ENCODE results near the gene BCL11B.
"Not testable (repeated sequence)": the region's sequence is repeated elsewhere in the genome, so short reads cannot be mapped to it uniquely, and the experiment has no call there.

Gene BCL11B

GRCh38 chr14:99239661-99240092 is 32.3 kb downstream of the BCL11B start:
- no peak for DNase-seq (ENCODE audit: low spot score)

DNA sequence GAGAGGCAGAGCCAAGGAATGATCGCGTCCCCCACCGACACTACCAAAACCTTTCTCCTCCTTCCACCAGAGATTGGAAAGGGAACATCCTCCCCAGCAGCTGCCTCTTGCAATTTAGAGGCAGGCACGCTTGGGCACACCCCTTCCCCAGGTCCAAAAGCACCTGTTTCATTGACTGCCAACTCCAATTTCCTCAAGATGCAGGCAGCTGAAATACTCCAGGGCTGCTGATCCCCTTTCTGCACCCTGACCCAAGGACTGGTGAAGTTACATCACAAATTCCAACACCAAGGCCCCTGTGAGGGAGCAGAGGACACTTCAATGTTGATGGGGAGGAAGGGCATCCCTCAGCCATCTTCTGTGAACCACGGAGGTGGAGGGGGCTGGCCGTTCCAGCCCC is 33.8 kb downstream of the BCL11B start:
- DNase-seq (ENCODE audit: low spot score): no peak

GRCh38 chr14:99237288-99237687 is 34.7 kb downstream of the BCL11B start:
- no peak for DNase-seq (ENCODE audit: low spot score)

DNA sequence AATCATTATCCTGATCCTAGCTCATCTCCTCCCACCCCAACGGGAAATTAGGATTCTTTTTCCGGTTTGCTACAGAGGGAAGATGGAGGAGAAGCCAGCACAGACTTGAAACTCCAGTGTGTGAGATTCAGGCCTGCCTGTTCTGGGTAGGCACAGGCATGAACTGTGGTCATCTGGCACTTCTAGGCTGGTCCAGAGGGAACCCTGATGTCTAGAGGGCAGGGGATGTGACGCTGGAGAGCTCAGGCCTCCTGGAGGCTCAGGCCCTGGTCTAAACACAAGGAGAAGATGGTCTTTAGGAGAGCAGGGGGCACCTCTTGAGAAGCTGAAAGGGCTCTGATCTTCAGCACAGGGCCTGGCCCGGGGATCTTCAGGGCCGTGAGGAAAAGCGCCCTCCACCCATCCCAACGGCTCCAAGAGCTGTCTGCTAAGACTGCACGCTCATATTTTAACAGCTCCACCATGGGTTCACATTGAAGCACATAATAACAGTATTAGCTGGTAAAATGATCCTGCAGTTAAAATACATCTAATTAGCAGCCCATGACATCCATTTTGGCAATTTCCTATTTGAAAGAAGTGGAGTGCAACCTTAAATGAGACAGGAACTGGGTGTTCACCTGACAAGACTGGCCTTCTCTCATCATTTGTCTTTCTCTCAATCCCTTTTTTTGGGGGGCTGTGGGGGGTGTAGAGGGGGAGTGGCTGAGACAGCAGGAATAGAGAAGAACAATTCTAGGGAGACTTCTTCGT is 35.4 kb downstream of the BCL11B start:
- no peak for DNase-seq (ENCODE audit: low spot score)

DNA sequence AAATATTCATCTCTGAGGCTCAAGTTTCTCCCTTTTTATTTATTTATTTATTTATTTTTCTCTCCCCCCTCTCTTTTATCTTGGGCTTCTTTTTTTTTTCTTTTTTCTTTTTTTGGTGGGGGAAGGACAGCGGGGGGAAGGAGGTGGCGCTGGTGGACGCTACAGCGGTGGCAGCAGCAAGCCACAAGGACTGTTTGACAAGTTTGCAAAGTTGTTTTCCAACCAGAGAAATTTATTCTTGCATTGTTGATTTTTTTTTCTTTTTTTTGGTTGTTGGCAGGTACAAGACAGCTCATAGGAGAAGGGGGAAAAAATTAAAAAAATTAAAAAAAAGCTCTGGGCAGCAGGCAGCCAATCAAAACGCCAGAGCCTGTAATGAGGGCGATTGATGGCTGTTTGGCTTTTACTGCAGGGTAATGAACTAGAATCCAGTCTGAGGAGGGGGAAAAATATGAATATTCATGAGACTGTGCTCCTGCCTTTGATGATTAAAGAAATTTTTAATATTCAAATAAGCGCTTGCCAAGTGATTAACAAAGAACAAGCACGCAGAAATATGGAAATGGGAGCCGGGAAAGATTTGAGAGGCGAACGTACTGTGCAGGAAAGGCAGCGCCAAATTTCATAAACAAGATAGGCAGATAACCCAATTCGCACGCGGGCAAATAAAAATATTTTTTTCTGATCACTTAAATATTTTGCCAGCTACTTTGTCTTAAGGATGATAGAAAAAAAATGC is 36.2 kb downstream of the BCL11B start:
- DNase-seq (ENCODE audit: low spot score): no peak

DNA sequence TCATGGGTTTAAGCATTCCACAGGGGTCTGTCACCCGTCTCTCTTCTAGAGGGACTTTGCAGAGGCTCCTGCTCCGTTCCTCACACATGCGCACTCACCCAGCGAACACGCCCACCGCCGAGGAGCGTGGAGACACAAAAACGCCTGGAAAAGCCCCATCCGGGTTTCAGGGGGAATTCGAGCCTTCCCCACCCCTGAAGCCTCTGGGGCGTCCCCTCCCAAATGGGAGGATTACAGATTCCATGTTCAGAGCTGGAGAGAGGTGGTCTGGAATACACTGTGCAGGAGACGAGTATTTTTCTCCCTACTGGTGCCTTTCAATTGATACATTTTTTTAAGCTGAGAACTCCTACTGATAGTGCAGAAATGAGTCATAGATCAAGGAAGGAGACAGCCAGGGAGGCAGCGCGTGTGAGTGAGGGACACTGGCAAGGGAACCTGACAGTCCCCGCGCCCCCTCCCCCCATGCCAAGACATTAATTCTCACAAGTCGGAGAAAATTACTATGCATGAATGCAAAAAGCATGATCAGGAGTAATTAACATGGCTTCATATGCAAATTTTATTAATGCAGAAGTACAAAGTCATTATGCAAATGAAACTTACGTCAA is 36.9 kb downstream of the BCL11B start:
- no peak for DNase-seq (ENCODE audit: low spot score)

GRCh38 chr14:99234355-99234754 is 37.6 kb downstream of the BCL11B start:
- DNase-seq (ENCODE audit: low spot score): no peak

DNA sequence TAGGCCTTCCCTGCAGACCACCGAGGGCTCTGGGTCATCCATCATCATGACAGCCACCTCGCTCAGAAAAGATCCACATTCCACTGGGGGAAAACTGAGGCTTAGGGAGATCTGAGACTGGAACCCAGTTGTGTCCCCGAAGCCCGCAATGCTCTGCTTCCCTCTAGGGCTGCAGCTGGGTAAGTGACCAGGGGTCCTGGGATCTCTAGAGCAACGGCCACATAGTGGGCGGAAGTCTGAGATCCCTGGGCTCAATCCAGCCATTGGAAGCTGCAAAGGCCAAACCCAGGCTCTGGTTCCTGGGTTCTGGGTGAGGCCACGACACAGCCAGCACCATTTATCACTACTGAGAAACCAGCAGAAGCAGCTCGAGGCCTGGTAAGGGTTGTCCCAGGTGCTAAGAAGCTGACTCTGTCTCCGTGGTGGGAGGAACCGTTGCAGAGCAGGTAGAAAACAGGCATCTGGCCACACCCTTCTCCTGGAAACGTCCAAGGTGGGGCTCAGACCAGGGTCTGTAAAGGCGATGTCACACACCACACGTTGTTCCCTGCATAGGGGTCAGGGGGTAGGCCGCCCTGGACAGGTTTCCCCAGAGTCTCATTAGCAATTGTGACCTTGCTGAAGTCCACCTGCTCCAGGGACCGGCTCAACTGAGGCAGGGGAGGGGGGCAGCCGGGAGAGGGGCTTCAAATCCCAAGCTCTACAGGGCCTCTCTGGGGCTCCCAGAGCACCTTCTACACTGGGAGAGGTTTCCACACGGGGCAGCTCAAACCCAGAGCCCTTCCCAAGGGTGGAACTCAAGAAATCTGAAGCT is 38.6 kb downstream of the BCL11B start:
- no peak for DNase-seq (ENCODE audit: low spot score)

DNA sequence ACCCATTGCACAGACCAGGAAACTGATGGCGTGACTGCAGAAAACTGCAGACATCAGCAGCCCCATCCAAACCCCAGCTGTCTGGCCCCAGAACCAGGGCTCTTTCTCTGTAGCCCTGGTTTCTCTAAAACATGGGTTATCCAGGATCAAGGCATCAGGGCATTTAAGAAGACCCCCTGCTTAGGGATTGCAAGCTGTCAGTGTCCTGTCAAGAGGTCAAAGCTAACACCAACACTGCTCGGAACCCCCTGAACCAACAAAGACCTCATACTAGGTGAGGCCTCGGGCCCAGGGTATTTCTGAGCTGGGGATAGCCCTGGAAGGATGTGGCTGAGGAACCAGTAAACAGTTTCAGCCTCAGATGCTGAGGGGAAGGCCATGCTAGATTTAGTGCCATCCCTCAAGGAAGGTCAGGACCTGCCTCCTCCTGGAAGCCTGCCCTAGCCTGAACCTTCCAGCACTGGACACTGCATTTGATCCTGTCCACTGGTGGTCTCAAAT is 39.2 kb downstream of the BCL11B start:
- no peak for DNase-seq (ENCODE audit: low spot score)

DNA sequence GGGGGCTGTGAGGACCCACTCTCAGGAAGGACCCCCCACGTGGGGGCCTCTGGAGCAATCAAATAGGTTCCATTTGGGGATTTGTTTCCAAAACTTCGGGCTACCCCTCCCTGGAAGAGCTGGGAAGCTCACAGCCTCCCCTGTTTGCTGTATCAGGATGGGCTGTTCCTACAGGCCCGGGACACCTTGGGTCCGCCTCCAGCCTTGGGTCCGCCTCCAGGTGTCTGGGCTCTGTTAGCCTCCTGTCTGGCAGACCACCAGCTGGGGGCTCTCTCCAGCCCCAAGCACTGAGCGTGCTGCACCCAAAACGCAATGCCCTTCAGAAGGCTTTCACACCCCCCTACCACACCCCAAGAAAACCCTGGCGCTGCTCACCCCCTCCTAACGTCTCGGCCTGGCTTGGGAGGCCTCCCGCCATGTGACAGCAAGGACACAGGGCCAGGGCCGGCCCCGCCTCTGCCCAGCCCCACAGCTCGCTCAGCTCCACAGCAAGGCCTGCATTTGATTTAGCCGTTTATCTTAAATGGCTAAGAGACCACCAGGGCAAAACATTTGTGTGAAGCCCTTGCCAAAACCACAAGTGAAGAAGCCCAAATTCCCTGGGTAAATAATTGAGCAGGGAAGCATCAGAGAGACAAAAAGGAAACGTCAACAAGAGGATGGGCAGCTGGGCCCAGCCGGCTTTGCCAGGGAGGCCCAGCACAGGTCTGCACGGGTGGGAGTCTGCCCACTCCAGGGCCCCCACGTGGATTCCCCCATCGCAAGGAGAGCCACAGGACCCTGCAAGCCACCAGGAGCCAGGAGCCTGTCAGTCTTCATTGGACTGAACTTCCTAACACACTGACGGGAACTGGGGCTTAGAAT is 39.9 kb downstream of the BCL11B start:
- no peak for DNase-seq (ENCODE audit: low spot score)

DNA sequence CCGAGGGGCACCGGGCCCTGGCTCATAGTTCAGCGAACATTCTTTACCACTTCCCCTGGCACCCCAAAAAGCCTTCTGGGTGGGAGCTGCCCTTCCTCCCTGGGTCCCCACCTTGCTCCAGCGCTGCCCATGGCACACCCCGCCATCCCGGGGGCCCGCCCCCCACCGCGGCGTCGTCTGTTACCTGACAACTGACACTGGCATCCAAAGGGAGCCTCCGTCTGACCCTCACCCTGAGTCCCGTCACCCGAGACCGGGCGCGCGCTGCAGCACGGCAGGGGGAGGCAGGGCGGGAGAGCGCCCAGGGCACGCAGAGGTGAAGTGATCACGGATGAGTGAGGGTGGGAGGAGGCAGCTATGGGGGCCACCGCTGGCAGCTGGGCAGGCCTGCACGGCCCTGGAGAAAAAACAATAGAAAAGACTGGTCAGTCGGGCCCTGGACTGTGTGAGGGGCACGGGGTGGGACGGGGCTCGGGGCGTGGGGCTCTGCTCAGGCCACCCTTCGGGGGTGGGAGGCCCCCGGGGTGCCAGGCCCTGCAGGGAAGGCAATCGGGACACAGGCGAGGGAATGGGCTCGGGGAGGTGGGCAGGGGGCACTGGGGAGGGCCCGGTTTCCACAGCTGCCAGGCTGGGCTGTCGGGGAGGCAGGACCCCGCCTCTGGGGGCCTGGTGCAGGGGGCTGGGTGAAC is 40.7 kb downstream of the BCL11B start:
- no peak for DNase-seq (ENCODE audit: low spot score)

GRCh38 chr14:99230208-99231151 is 41.5 kb downstream of the BCL11B start:
- no peak for DNase-seq (ENCODE audit: low spot score)

- DNase-seq (ENCODE audit: low spot score): no peak
Observed at GRCh38 chr14:99229654-99230207, 42.3 kb downstream of the BCL11B start.

- DNase-seq (ENCODE audit: low spot score): not testable (repeated sequence)
Observed at GRCh38 chr14:99228760-99229159, 43.2 kb downstream of the BCL11B start.

- no peak for DNase-seq (ENCODE audit: low spot score)
Observed at GRCh38 chr14:99226687-99227086, 45.3 kb downstream of the BCL11B start.

GRCh38 chr14:99225436-99226203 is 46.4 kb downstream of the BCL11B start:
- no peak for DNase-seq (ENCODE audit: low spot score)

DNA sequence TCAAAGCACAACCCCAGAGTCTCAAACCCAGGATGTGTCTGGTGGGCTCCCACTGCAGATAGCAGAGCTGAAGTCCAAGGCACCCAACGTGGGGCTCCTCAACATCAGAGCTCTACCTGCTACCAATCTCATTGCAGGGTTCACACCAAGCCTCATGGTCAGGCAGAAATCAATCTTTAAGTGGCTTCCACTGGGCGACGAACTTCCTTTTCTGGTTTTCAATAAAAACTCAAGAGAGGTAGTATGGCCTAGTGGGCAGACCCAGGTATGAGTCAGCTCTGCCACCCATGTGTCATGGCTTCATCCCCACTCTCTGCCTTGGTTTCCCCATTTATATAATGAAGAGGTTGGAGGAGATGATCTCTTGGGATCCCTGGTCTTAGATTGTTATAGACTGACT is 47.0 kb downstream of the BCL11B start:
- DNase-seq (ENCODE audit: low spot score): no peak

All from NAMALWA (cell line).